SK-N-SH treated with all-trans-retinoic acid at 6 μM for 48 hours (cell line): ENCODE measurements around the gene FFAR4.

ENCODE experiments used
- ATAC-seq: fragments of 200-7000 bp; cut with Tn5 transposase; 3 replicates; pipeline ENCODE4 v1.9.1; 2020; ENCODE audit warnings: mild to moderate bottlenecking, moderate library complexity
- ARNTL ChIP-seq: fragments of 450-650 bp; formaldehyde crosslinking; IDR thresholded peaks from 2 replicates; pipeline ENCODE4 v1.5.0; 2020; ENCODE audit warnings: low read depth, mild to moderate bottlenecking, moderate library complexity, borderline replicate concordance
- BACH2 ChIP-seq: fragments of 250-450 bp; sonication (Bioruptor Pico); IDR thresholded peaks from 2 replicates; pipeline ENCODE4 v1.9.0; 2021; ENCODE audit warnings: mild to moderate bottlenecking, borderline replicate concordance
- CREB5 ChIP-seq: fragments of 250-450 bp; sonication (Bioruptor Pico); IDR thresholded peaks from 2 replicates; pipeline ENCODE4 v1.5.1; 2020; ENCODE audit warnings: low read depth, mild to moderate bottlenecking, moderate library complexity
- CSDC2 ChIP-seq: fragments of 250-450 bp; sonication (Bioruptor Pico); IDR thresholded peaks from 2 replicates; pipeline ENCODE4 v1.5.0; 2020; ENCODE audit warnings: mild to moderate bottlenecking, moderate library complexity
- ESRRG ChIP-seq: fragments of 250-450 bp; sonication (Bioruptor Pico); IDR thresholded peaks from 2 replicates; pipeline ENCODE4 v1.6.1; 2021; ENCODE audit warnings: mild to moderate bottlenecking
- ISL1 ChIP-seq: fragments of 250-450 bp; sonication (Bioruptor Pico); IDR thresholded peaks from 2 replicates; pipeline ENCODE4 v2.1.2; 2022; ENCODE audit warnings: mild to moderate bottlenecking, moderate library complexity
- OSR1 ChIP-seq: fragments of 250-450 bp; sonication (Bioruptor Pico); IDR thresholded peaks from 2 replicates; pipeline ENCODE4 v1.8.0; 2022; ENCODE audit warnings: moderate library complexity, mild to moderate bottlenecking, inconsistent platforms
- PPARA ChIP-seq: fragments of 250-450 bp; sonication (Bioruptor Pico); IDR thresholded peaks from 2 replicates; pipeline ENCODE4 v1.5.0; 2020; ENCODE audit warnings: mild to moderate bottlenecking, borderline replicate concordance
- RARB ChIP-seq: fragments of 250-450 bp; sonication (Bioruptor Pico); IDR thresholded peaks from 2 replicates; pipeline ENCODE4 v1.8.0; 2021; ENCODE audit warnings: mild to moderate bottlenecking, moderate library complexity
- SNAI2 ChIP-seq: fragments of 250-450 bp; sonication (Bioruptor Pico); IDR thresholded peaks from 2 replicates; pipeline ENCODE4 v1.5.0; 2020; ENCODE audit warnings: mild to moderate bottlenecking, moderate library complexity
- TOX ChIP-seq: fragments of 250-450 bp; sonication (Bioruptor Pico); IDR thresholded peaks from 2 replicates; pipeline ENCODE4 v1.8.0; 2021; ENCODE audit warnings: mild to moderate bottlenecking, moderate library complexity, borderline replicate concordance
- TSHZ2 ChIP-seq: fragments of 250-450 bp; sonication (Bioruptor Pico); IDR thresholded peaks from 2 replicates; pipeline ENCODE4 v1.5.0; 2020; ENCODE audit warnings: mild to moderate bottlenecking, moderate library complexity
- ZC3H10 ChIP-seq: fragments of 250-450 bp; sonication (Bioruptor Pico); IDR thresholded peaks from 2 replicates; pipeline ENCODE4 v1.5.1; 2021; ENCODE audit warnings: mild to moderate bottlenecking, moderate library complexity
- ZFP3 ChIP-seq: fragments of 250-450 bp; sonication (Bioruptor Pico); IDR thresholded peaks from 2 replicates; pipeline ENCODE4 v1.5.0; 2020; ENCODE audit warnings: mild to moderate bottlenecking, moderate library complexity
- ZFP30 ChIP-seq: fragments of 450-650 bp; formaldehyde crosslinking; IDR thresholded peaks from 2 replicates; pipeline ENCODE4 v1.5.0; 2022; ENCODE audit warnings: mild to moderate bottlenecking, moderate library complexity
- ZNF565 ChIP-seq: fragments of 450-650 bp; formaldehyde crosslinking; conservative IDR thresholded peaks from 2 replicates; pipeline ENCODE4 v1.5.0; 2020; ENCODE audit warnings: low read depth, mild to moderate bottlenecking, moderate library complexity
- ZNF70 ChIP-seq: fragments of 450-650 bp; formaldehyde crosslinking; IDR thresholded peaks from 2 replicates; pipeline ENCODE4 v1.5.0; 2020; ENCODE audit warnings: mild to moderate bottlenecking, moderate library complexity
- ZNF8 ChIP-seq: fragments of 450-650 bp; formaldehyde crosslinking; IDR thresholded peaks from 2 replicates; pipeline ENCODE4 v1.5.0; 2020; ENCODE audit warnings: mild to moderate bottlenecking, moderate library complexity

The FFAR4 gene

GRCh38 chr10:93615576-93616235 lies 49.2 kb downstream of the FFAR4 start:
- TF ChIP-seq ESRRG (CRISPR knock-in tag) (no peak), PPARA (CRISPR knock-in tag) (no peak), ARNTL (CRISPR knock-in tag) (no peak), TOX (CRISPR knock-in tag) (no peak), ZFP3 (CRISPR knock-in tag) (no peak), CREB5 (CRISPR knock-in tag) (no peak), TSHZ2 (CRISPR knock-in tag) (no peak), RARB (CRISPR knock-in tag) (no peak), ISL1 (CRISPR knock-in tag) (no peak)
- ATAC-seq, result no peak

DNA sequence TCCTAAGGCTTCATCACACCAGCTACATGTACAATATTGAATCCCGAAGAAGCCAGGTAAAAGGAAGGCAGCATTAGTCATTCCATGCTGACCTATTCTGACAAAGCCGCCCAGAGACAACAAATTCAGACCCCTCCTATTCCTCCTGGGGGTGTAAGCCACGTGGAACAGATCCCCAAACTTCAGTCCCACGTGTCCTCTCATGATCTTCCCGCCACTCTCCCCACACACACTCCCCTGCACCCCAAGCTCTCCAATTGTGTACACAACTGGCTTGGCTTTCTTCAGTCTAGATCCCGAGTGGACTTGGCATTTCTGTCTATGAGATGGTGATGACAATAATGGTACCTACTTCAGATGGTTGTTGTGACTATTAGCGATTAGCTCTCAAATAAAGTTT lies 54.5 kb downstream of the FFAR4 start:
- TF ChIP-seq ZNF565, result no peak
- TF ChIP-seq ZNF70 (CRISPR knock-in tag), result no peak
- TF ChIP-seq CREB5 (CRISPR knock-in tag), result no peak
- TF ChIP-seq CSDC2 (CRISPR knock-in tag), result no peak
- no peak for TF ChIP-seq BACH2 (CRISPR knock-in tag)
- TF ChIP-seq TSHZ2 (CRISPR knock-in tag), result no peak
- TF ChIP-seq ZFP30 (CRISPR knock-in tag), result no peak
- TF ChIP-seq ZNF8 (CRISPR knock-in tag), result no peak
- TF ChIP-seq ESRRG (CRISPR knock-in tag), result no peak
- no peak for TF ChIP-seq PPARA (CRISPR knock-in tag)
- no peak for TF ChIP-seq RARB (CRISPR knock-in tag)
- no peak for TF ChIP-seq ZC3H10 (CRISPR knock-in tag)
- TF ChIP-seq TOX (CRISPR knock-in tag), result no peak
- TF ChIP-seq OSR1 (CRISPR knock-in tag), result no peak
- ATAC-seq, result no peak

- TF ChIP-seq SNAI2 (CRISPR knock-in tag) (no peak), ARNTL (CRISPR knock-in tag) (no peak)
- no peak for ATAC-seq
These were observed 56.5 kb downstream of the FFAR4 start for GRCh38 chr10:93622942-93623341.

GRCh38 chr10:93628858-93629257 lies 62.4 kb downstream of the FFAR4 start:
- no peak for ATAC-seq
- TF ChIP-seq PPARA (CRISPR knock-in tag), result no peak
